Esophagus squamous epithelium (tissue), 4 donors: Measurements from ENCODE around the gene LRP1.

Experiments used
- POLR2A ChIP-seq, 4 donors: fragments of 450-650 bp; IDR thresholded peaks; one replicate each; pipeline ENCODE4 v1.6.1; 2017; ENCODE audit warnings: antibody characterized with exemption in 4 of 4, mild to moderate bottlenecking in 4 of 4, moderate library complexity in 3 of 4
- TF ChIP-seq, protein P1 (sequence below), 6 experiments: fragments of 450-650 bp in 4 of 6; fragments of 200-600 bp in 2 of 6; sonication (generic) in 2 of 6; IDR thresholded peaks; one replicate each; pipeline ENCODE4 v1.5.1; 2016 to 2019; ENCODE audit warnings: antibody characterized with exemption in 6 of 6, mild to moderate bottlenecking in 4 of 6, moderate library complexity in 4 of 6

DNA sequence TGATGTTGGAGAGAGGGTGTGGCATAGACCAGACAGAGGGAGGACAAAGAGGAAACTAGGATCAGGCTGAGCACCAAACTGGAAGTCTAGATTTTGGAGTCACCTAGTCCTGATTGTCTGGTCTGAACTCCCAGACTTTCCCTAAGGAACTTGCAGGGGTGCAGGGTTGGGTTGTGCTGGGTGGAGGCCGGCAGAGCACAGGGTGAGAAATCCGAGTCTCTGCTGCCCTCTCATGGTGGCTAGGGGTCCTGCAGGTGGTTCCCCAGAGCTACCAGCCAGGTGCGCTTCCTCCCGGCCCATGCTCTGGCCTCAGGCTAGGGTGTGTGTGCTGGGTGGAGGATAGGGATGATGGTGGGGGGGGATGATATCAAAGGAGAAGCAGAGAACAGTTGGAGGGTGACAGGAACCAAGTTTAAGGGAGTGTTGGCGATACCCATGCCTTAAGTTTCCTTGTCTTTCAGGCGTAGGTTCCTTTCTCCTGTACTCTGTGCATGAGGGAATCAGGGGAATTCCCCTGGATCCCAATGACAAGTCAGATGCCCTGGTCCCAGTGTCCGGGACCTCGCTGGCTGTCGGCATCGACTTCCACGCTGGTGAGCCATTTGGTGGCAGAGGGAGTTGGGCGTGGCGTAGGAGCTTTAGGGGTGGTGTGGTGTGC is 54.8 kb downstream of the LRP1 start:
- TF ChIP-seq, protein P1, sequence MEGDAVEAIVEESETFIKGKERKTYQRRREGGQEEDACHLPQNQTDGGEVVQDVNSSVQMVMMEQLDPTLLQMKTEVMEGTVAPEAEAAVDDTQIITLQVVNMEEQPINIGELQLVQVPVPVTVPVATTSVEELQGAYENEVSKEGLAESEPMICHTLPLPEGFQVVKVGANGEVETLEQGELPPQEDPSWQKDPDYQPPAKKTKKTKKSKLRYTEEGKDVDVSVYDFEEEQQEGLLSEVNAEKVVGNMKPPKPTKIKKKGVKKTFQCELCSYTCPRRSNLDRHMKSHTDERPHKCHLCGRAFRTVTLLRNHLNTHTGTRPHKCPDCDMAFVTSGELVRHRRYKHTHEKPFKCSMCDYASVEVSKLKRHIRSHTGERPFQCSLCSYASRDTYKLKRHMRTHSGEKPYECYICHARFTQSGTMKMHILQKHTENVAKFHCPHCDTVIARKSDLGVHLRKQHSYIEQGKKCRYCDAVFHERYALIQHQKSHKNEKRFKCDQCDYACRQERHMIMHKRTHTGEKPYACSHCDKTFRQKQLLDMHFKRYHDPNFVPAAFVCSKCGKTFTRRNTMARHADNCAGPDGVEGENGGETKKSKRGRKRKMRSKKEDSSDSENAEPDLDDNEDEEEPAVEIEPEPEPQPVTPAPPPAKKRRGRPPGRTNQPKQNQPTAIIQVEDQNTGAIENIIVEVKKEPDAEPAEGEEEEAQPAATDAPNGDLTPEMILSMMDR (IDR thresholded peaks at IDR 0.05): peak; percentile 85 to 98 (median 94)
- no peak for TF ChIP-seq POLR2A (IDR thresholded peaks at IDR 0.05)
